OCI-LY3 (cell line): Measurements from ENCODE around the gene PPP2R2B.

ENCODE experiments used
- H2AFZ ChIP-seq: fragments of 200-600, 300-600 bp; shearing (Covaris generic); 2 replicates; pipeline ENCODE4 v1.6.0; 2014; ENCODE audit warnings: antibody characterized with exemption, low read depth, low read length
- H3K27ac ChIP-seq: fragments of 200-600, 300-600 bp; sonication (generic); 2 replicates; pipeline ENCODE4 v1.5.1; 2014; ENCODE audit warnings: mild to moderate bottlenecking, low read length, moderate library complexity, mixed read lengths
- H3K27me3 ChIP-seq: fragments of 200-600, 300-600 bp; sonication (generic); 2 replicates; pipeline ENCODE4 v1.6.1; 2014; ENCODE audit warnings: low read depth, low read length, mixed read lengths
- H3K36me3 ChIP-seq: fragments of 200-600, 300-600 bp; sonication (generic); replicated peaks from 2 replicates; pipeline ENCODE3; 2014; ENCODE audit warnings: low read depth, low read length, mixed read lengths
- H3K4me1 ChIP-seq: fragments of 300-600, 200-600 bp; sonication (generic); 2 replicates; pipeline ENCODE4 v1.6.1; 2014; ENCODE audit warnings: low read length, mixed read lengths
- H3K4me2 ChIP-seq: fragments of 200-600, 300-600 bp; sonication (generic); 2 replicates; pipeline ENCODE4 v1.6.1; 2014; ENCODE audit warnings: low read length, mixed read lengths
- H3K4me3 ChIP-seq: fragments of 300-600, 200-600 bp; sonication (generic); 2 replicates; pipeline ENCODE4 v1.5.1; 2014; ENCODE audit warnings: antibody characterized with exemption, mild to moderate bottlenecking, low read length, moderate library complexity
- H3K79me2 ChIP-seq: fragments of 300-600, 200-600 bp; shearing (Covaris generic); 2 replicates; pipeline ENCODE4 v1.6.1; 2014; ENCODE audit warnings: mild to moderate bottlenecking, low read length, mixed read lengths
- H3K9ac ChIP-seq: fragments of 300-600, 200-600 bp; shearing (Covaris generic); 2 replicates; pipeline ENCODE4 v1.6.0; 2014; ENCODE audit warnings: mild to moderate bottlenecking, low read length, moderate library complexity
- H3K9me3 ChIP-seq: fragments of 200-600, 300-600 bp; shearing (Covaris generic); 2 replicates; pipeline ENCODE4 v1.6.1; 2014; ENCODE audit warnings: low read length, mixed read lengths; ENCODE audit not compliant: insufficient read depth
- H4K20me1 ChIP-seq: fragments of 200-600, 300-600 bp; sonication (generic); 2 replicates; pipeline ENCODE4 v1.6.1; 2016; ENCODE audit warnings: low read length, mixed read lengths; ENCODE audit not compliant: insufficient read depth
- CTCF ChIP-seq: fragments of 200-600, 300-600 bp; sonication (generic); IDR thresholded peaks from 2 replicates; pipeline ENCODE4 v1.5.1; 2014; ENCODE audit warnings: antibody characterized with exemption, low read length, low read depth
- EZH2phosphoT487 ChIP-seq: fragments of 200-600 bp; shearing (Covaris generic); IDR thresholded peaks from 2 replicates; pipeline ENCODE4 v1.6.1; 2018; ENCODE audit warnings: antibody characterized with exemption, mixed run types, low read depth

Gene PPP2R2B

GRCh38 chr5:146695646-146696045 lies 182.9 kb downstream of the PPP2R2B start:
- Histone ChIP-seq H3K9me3 (no peaks in the 10 kb centered on the region), H3K9ac (no peak overlapping the region), H3K4me3 (no peak overlapping the region), H2AFZ (no peak overlapping the region), H3K4me1 (no peaks in the 10 kb centered on the region), H3K27me3 (no peaks in the 10 kb centered on the region), H3K36me3 (no peaks in the 10 kb centered on the region), H3K79me2 (no peaks in the 10 kb centered on the region), H4K20me1 (no peaks in the 10 kb centered on the region), H3K27ac (no peak overlapping the region), H3K4me2 (no peak overlapping the region)
- TF ChIP-seq EZH2phosphoT487 (no peak), CTCF (no peak)

GRCh38 chr5:146690880-146691355 lies 187.6 kb downstream of the PPP2R2B start:
- no peaks in the 10 kb centered on the region for H4K20me1 ChIP-seq
- H3K9ac ChIP-seq: no peak overlapping the region
- no peak overlapping the region for H3K27ac ChIP-seq
- H3K27me3 ChIP-seq: no peaks in the 10 kb centered on the region
- no peak overlapping the region for H3K4me2 ChIP-seq
- H3K9me3 ChIP-seq: no peaks in the 10 kb centered on the region
- H3K36me3 ChIP-seq: no peaks in the 10 kb centered on the region
- no peak overlapping the region for H2AFZ ChIP-seq
- TF ChIP-seq CTCF (no peak), EZH2phosphoT487 (no peak)
- no peaks in the 10 kb centered on the region for H3K4me1 ChIP-seq
- no peaks in the 10 kb centered on the region for H3K79me2 ChIP-seq
- H3K4me3 ChIP-seq: no peak overlapping the region

- Histone ChIP-seq H3K4me1 (no peaks in the 10 kb centered on the region), H3K9ac (no peak overlapping the region), H4K20me1 (no peaks in the 10 kb centered on the region), H2AFZ (no peak overlapping the region), H3K4me3 (no peak overlapping the region), H3K9me3 (no peaks in the 10 kb centered on the region), H3K27ac (no peak overlapping the region), H3K79me2 (no peaks in the 10 kb centered on the region), H3K4me2 (no peak overlapping the region), H3K27me3 (0 out of 2 replicates have a peak, but pooled peaks cover 6% of the 10 kb centered on the region), H3K36me3 (no peaks in the 10 kb centered on the region)
- TF ChIP-seq EZH2phosphoT487: no peak
- no peak for TF ChIP-seq CTCF
Measured at GRCh38 chr5:146687630-146688029, 190.9 kb downstream of the PPP2R2B start.

- Histone ChIP-seq H4K20me1 (no peaks in the 10 kb centered on the region), H3K27me3 (0 out of 2 replicates have a peak, but pooled peaks cover 6% of the 10 kb centered on the region), H3K9me3 (no peaks in the 10 kb centered on the region), H3K36me3 (no peaks in the 10 kb centered on the region), H3K4me2 (no peak overlapping the region), H3K4me3 (no peak overlapping the region), H3K4me1 (no peaks in the 10 kb centered on the region), H3K9ac (no peak overlapping the region), H3K79me2 (no peaks in the 10 kb centered on the region), H3K27ac (no peak overlapping the region), H2AFZ (no peak overlapping the region)
- no peak for TF ChIP-seq CTCF
- TF ChIP-seq EZH2phosphoT487: no peak
Measured at GRCh38 chr5:146683861-146684260, 194.7 kb downstream of the PPP2R2B start.
